GM19193 (cell line): ENCODE data around the gene CCDC107.

ENCODE experiments used
- POLR2A ChIP-seq: IDR thresholded peaks from 4 replicates; pipeline ENCODE4 v1.6.1; 2011; ENCODE audit not compliant: insufficient read depth, insufficient read length; ENCODE audit errors: extremely low read depth

The CCDC107 gene

DNA sequence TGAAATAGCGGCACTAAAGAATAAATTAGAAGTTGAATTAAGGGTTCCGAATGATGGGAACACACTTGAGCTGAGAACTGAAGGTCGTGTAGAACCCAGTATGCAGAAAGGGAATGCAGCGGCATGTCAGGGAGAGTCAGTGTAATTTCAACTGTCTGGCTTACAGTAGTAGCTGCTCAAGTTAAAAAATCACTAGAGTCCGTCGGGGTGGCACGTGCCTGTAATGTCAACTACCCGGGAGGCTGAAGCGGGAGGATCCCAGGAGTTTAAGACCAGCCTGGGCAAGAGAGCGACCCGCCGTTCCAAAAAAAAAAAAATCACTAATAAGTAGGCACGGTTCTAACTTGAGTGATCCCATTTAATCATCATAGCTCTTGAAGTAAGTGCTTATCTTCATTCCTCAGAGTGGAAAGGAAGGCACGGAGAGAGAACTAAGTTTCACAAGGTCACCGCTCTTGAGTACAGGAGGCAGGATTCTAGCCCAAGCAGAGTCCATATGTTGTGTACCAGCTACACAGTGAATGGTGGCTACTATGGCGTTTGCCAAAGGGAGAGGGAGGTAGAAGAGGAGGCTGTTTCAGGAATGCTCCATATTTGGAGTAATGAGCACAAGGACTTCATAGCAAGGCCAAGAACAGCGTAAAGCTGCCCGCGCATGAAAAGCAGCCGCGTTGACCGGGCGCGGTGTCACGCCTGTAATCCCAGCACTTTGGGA lies 1.1 kb upstream of the CCDC107 start:
- TF ChIP-seq POLR2A: no peak

DNA sequence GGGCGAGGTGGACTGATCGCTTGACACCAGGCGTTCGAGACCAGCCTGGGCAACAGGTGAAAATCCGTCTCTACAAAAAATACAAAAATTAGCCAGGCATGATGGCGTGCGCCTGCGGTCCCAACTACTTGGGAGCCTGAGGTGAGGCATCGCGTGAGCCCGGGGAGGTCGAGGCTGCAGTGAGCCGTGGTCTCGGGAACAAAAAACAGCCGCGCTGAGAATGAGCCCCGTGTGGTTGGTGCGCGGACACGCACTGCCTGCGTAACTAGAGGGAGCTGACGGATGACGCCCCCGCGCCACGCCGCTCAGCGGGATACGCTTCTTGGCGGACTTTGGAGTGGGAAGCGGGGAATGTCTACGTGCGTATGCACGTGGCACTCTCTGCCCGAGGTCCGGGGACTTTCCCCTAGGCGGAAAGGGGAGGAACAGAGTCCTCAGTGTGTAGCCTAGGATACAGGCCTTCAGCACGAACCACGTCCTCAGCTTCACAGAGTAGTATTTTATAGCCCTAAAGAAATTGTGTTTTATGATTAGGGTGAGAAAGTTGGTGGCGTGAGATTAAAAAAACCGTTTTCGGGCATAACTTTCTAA lies 451 bp upstream of the CCDC107 start, which contains the start of gene RMRP:
TSS of gene RMRP (minus strand) at position 474 of the 591 bp plus-strand sequence.
- TF ChIP-seq POLR2A: no peak

DNA sequence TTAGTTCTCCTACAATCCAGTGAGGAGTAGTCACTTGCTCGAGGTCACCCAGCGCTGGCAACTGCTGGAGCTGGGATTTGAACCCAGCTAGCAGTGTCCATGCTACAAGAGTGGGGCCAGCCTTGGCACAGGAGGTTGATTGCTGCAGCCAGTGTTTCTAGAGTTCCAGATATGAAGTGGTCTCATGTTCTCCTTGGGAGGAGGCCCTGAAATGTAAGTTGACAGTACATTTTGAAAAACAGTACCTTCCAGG lies 802 bp downstream of the CCDC107 start:
- TF ChIP-seq POLR2A: no peak

DNA sequence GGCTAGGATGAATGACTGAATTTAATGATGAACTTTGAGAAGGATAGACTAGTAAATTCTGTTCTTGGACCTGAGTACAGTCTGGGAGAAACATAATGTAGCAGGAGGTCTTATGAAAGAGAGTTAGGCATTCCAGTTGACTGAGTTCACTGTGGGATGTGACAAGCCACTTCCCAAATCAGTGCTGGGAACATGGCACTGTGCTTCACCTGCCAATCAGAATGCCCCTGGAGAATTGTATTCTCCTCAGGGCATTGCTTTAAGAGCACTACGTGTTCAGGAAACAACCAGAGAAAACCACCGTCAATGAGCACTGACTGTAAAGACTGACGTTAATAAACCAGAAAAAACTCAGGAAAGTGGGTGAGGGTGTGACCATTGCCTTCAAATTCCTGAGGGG lies 1.2 kb downstream of the CCDC107 start:
- no peak for TF ChIP-seq POLR2A

DNA sequence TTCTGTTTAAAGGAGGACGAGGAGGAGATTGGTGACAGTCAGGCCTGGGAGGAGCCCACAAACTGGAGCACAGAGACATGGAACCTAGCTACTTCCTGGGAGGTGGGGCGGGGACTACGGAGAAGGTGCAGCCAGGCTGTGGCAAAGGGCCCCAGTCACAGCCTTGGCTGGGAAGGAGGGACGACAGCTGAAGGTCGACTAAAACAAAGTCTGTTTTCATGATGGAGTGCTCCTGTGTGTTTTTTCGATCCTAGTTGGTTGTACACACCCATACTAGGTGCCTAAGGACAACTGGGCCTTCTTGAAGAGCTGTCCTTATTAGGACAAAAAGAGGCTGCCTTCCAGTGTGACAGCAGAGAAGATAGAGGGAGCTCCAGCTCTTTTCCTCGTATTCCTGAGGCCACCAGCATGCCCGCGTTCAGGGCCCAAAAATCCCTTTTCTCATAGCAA lies 2.9 kb downstream of the CCDC107 start:
- no peak for TF ChIP-seq POLR2A

DNA sequence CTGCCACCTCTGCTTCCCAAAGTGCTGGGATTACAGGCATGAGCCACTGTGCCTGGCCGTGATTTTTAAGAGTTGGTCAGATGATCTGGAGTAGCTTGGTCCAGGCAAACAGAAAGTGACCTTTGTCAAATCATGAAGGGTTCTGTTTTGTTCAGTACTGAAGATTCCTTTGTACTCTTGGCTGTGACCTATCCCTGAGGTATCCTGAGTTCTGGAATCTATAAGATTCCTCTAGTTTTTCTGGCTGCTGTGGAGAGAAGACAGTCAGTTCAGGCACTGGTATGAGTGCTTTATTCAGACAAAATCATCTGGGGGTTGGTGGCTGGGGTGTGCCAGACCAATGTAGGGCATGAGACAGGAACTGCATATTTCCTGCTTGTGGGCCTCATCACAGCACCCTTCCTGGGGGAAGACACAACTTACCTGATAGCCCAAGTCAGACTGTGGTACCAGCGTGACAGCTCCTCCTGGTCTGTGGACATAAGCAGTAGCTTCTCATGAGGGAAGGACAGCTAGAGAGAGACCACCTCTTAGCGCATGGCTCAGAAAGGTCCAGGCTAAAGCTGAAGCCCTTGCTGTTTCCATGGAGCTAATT lies 3.8 kb downstream of the CCDC107 start:
- TF ChIP-seq POLR2A: no peak

DNA sequence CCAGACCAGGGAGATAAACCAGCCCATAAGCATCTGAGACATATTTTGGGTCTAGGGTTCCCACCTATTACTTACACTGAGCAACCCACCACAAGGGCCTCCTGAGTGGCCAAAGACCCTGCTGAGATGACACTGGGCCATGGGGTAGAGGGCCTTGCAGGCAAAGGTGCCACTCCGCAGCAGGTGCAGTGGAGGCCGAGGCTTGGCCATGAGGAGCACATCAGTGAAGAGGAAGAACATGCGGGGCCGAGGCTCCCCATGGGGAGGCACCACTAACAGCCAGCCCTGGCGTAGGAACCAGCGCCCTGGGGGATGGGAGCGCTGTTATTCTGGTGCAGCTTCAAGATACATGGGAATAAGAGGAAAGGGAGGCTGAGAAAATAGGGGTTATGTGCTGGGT lies 4.3 kb downstream of the CCDC107 start:
- TF ChIP-seq POLR2A: peak; percentile 11

DNA sequence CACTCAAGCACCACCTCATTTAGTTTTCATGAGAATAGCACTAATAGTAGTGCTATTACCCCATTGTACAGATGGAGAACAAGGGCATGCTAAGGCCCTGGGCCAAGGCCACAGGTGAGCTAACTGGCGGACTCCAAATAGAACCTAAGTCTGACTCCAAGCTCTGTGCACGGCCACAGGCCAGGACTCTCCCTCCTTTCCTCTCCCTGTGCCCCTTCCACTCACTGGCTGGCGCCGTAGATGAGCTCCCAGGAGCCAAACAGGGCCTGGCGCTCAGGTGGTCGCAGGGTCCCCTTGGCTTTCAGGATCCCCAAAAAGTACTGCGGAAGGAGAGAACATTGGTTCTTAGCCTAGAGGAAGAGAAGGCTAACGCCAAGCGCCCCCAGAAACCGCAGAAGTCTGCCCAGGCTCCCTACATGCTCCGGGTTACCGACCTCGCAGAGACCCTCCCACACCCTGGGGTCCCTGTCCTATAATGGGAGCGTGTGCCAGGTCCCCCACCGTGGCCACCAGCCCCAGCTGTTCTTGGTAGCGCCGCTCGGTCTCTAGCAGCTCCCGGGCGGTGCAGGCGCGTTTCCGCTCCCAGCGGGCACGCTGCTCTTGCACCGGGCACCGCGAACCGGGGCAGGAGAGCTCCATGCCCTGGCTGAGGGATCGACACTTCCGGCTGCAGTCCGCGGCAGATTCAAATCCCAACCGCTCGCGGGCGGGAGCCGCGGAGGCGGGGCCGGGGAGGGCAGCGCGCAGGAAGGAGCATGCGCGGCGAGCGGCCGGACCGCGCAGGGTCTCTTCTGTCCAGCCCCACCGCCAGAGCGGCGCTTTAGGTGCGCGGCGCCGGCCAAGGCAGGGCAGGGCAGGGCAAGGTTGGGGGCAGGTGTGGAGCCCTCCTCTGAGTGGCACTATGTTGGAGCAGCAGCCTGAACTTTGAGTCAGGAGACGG lies 6.7 kb downstream of the CCDC107 start, which contains the start of gene ARHGEF39:
TSS of gene ARHGEF39 (minus strand) at position 665 of the 940 bp plus-strand sequence. CDS start at position 639, 26 bp downstream.
- peak; percentile 72 for TF ChIP-seq POLR2A

DNA sequence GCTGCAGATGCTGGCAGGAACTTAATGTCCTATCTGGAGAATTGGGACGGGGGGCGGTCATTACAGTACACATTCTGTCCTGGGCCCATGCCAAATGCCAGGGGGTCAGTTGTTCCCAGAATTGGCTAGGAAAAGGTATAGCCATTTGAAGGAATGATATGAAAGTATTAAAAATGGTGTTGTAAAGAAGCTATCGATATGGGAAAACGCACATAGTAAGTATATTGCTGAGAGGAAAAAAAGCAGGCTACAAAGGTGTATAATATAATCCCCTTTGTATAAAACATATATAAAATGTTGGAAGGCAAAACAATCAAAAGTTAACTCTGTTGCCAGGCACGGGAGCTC lies 7.4 kb downstream of the CCDC107 start:
- TF ChIP-seq POLR2A: no peak

DNA sequence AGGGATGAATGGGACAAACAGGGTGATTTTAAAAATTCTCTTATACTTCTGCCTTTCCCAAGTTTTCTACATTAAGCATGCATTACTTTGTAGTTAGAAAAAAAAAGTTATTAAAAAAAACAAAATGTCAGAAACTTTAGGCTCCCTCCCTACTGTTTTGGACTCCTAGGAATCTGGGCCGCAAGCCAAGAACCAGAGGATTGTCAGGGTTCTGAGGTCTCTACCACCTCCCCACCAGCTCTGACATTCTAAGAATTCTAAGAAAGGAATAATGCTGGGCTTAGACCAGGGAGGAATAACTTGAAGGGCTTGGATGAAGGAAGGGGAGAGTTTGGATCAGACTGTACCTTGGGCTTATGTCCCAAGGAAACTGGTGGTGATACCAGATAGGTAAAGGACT lies 8.0 kb downstream of the CCDC107 start:
- TF ChIP-seq POLR2A: no peak

DNA sequence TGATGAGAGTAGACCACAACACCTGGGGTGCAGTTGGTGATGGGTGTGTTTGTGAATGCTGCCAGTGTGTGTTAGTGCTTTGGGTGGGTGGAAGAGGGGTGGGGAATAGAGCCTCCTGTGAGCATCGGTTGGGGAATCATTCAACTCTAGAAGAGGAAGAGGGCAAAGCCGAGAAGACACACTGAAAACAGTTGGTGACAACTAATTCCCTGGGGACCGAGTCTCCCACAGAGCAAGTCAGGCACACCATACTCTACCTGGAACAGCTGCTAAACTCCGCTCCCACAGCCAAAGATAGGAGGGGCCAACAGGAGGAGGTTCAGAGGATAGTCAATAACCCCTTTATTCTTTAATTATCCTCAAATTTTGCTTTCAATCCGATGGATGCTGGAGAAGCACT lies 8.5 kb downstream of the CCDC107 start:
- TF ChIP-seq POLR2A: no peak

DNA sequence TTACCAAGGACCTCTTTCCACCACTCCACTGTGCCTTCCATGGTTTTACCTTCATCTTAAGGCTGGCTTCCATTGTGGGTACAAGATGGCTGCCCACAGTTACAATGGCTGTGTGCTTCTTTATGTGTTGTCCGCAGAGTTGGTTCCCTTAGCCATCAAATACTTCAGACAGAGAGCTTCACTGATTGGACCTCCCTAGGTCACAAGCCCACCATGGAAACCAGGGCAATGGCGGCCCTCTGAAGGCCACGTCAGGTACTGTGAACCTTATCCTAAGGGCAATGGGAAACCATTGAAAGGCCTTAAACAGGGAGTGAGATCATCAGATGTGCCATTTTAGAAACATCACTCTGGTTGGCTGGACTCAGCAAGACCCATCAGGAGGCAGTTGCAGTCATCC lies 9.8 kb downstream of the CCDC107 start:
- no peak for TF ChIP-seq POLR2A

DNA sequence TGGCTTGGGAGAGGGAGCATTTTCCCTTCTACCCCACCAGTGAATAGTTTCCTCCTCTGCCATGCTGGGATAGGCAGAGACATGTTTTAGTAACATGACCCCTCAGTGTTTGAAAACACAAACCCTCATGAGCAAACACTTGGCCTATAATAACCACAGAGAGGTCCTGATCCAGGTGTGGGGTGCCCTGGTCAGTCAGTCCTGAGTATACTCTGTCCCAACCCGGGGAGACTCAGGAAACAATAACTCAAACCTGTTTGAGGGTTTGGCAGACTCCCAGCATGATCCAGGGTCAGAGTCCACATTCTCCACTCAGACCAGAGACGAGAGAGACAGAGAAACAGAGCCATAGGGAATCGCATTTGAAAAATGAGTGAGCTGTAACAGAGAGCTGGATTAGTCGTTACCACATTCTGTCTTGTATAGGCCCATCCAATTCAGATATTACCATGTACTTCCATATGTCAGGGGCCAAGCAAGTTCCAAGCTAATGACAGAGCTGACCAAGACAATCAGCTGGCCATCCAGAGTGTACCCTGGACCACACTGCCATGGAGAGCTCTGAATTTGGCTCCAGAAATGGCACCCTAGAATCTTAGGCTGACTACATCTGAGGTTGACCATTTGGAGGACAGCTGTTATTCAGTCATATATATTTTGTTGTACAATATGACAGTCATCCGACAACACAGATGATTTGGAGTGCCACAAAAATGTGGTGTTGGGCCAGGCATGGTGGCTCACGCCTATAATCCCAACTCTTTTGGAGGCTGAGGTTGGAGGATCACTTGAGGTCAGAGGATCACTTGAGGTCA lies 11.4 kb downstream of the CCDC107 start:
- TF ChIP-seq POLR2A: no peak
